IMR-90 (cell line): ENCODE measurements around the gene TAS2R1. TPM values are rescaled to one million over a fixed set of nuclear protein-coding genes. Genes with fewer than 3 reads are reported as not detected.

Source experiments
- ATAC-seq: fragments of 200-7000 bp; cut with Tn5 transposase; 2 replicates; pipeline ENCODE4 v1.9.1; 2020; ENCODE audit warnings: low read depth, mild to moderate bottlenecking, moderate library complexity
- BruUV-seq: library from RNA; stranded (reverse); fragments of 400-500 nt; replicated peaks from 2 replicates; lab custom pipeline; 2021; lab: Mats Ljungman, UMichigan
- CTCF ChIA-PET: fragments of 300-600 bp; formaldehyde crosslinking; extraction: SDS; loops from one replicate; lab custom pipeline; 2021; ENCODE audit warnings: antibody characterized with exemption; lab: Yijun Ruan, JAX
- POLR2A ChIA-PET: fragments of 300-600 bp; sonication (Branson Sonifier 250); formaldehyde crosslinking; loops from one replicate; lab custom pipeline; 2022; ENCODE audit warnings: antibody characterized with exemption; ENCODE audit not compliant: unreplicated experiment; lab: Charles Lee
- DNase-seq: peaks from one replicate; pipeline ENCODE4 v3.0.0; 2013
- H2AFZ ChIP-seq: replicated peaks from 2 replicates; pipeline ENCODE3; 2013; ENCODE audit warnings: low read length, mild to moderate bottlenecking; ENCODE audit not compliant: poor library complexity
- H2AK5ac ChIP-seq: 2 replicates; pipeline ENCODE4 v1.6.1; 2013; ENCODE audit warnings: low read depth, low read length, inconsistent platforms
- H2AK9ac ChIP-seq: replicated peaks from 2 replicates; pipeline ENCODE3; 2013; ENCODE audit warnings: mild to moderate bottlenecking, low read depth, low read length, moderate library complexity; ENCODE audit not compliant: poor library complexity
- H2BK120ac ChIP-seq: 2 replicates; pipeline ENCODE4 v1.6.1; 2013; ENCODE audit warnings: low read depth, low read length, inconsistent platforms
- H2BK15ac ChIP-seq: 3 replicates; pipeline ENCODE4 v1.6.1; 2013; ENCODE audit warnings: low read depth, low read length, inconsistent platforms
- H2BK20ac ChIP-seq: 2 replicates; pipeline ENCODE4 v1.6.1; 2013; ENCODE audit warnings: low read depth, mild to moderate bottlenecking, inconsistent platforms, low read length, moderate library complexity
- H2BK5ac ChIP-seq: 2 replicates; pipeline ENCODE4 v1.6.1; 2013; ENCODE audit warnings: mild to moderate bottlenecking, low read depth, low read length, inconsistent platforms; ENCODE audit not compliant: poor library complexity, severe bottlenecking
- H3K14ac ChIP-seq: replicated peaks from 2 replicates; pipeline ENCODE4 v1.6.1; 2013; ENCODE audit warnings: low read depth, low read length, inconsistent platforms
- H3K18ac ChIP-seq: 2 replicates; pipeline ENCODE4 v1.6.1; 2013; ENCODE audit warnings: low read depth, low read length, control low read depth
- H3K23ac ChIP-seq: 2 replicates; pipeline ENCODE4 v1.6.1; 2013; ENCODE audit warnings: low read depth, low read length, inconsistent platforms
- H3K27ac ChIP-seq: 2 replicates; pipeline ENCODE4 v1.5.1; 2013; ENCODE audit warnings: mild to moderate bottlenecking, control low read depth, low read length; ENCODE audit not compliant: insufficient read depth
- H3K27me3 ChIP-seq: 2 replicates; pipeline ENCODE4 v1.6.1; 2013; ENCODE audit warnings: low read length; ENCODE audit not compliant: control insufficient read depth, insufficient read depth
- H3K36me3 ChIP-seq: 2 replicates; pipeline ENCODE4 v1.6.1; 2013; ENCODE audit warnings: low read length, mixed read lengths; ENCODE audit not compliant: control insufficient read depth, insufficient read depth
- H3K4ac ChIP-seq: 2 replicates; pipeline ENCODE4 v1.6.1; 2013; ENCODE audit warnings: low read depth, low read length, inconsistent platforms
- H3K4me1 ChIP-seq: 2 replicates; pipeline ENCODE4 v1.6.1; 2013; ENCODE audit warnings: low read length, mixed read lengths; ENCODE audit not compliant: control insufficient read depth, insufficient read depth
- H3K4me2 ChIP-seq: 2 replicates; pipeline ENCODE4 v1.6.1; 2013; ENCODE audit warnings: low read depth, mild to moderate bottlenecking, control low read depth, low read length, moderate library complexity
- H3K4me3 ChIP-seq: 2 replicates; pipeline ENCODE4 v1.5.1; 2013; ENCODE audit warnings: low read depth, mild to moderate bottlenecking, control low read depth, low read length, moderate library complexity; ENCODE audit not compliant: insufficient read depth
- H3K56ac ChIP-seq: 2 replicates; pipeline ENCODE4 v1.6.1; 2013; ENCODE audit warnings: low read length, inconsistent platforms; ENCODE audit not compliant: insufficient read depth; ENCODE audit errors: extremely low read depth
- H3K79me1 ChIP-seq, 2 experiments: 2 replicates each; pipeline ENCODE4 v1.6.1; 2013; ENCODE audit warnings: low read length in 2 of 2, inconsistent platforms in 1 of 2, low read depth in 1 of 2
- H3K9ac ChIP-seq: 2 replicates; pipeline ENCODE4 v1.6.1; 2013; ENCODE audit warnings: low read depth, low read length, control low read depth
- H3K9me1 ChIP-seq: 2 replicates; pipeline ENCODE4 v1.6.1; 2013; ENCODE audit warnings: low read length, inconsistent platforms; ENCODE audit not compliant: insufficient read depth
- H3K9me3 ChIP-seq: 2 replicates; pipeline ENCODE4 v1.6.1; 2013; ENCODE audit warnings: low read length; ENCODE audit not compliant: control insufficient read depth, insufficient read depth
- H4K20me1 ChIP-seq: 2 replicates; pipeline ENCODE4 v1.6.1; 2013; ENCODE audit warnings: low read length, inconsistent platforms; ENCODE audit not compliant: insufficient read depth
- H4K5ac ChIP-seq: 2 replicates; pipeline ENCODE4 v1.6.1; 2013; ENCODE audit warnings: mild to moderate bottlenecking, low read depth, low read length, control low read depth
- H4K8ac ChIP-seq, 2 experiments: 2 replicates each; pipeline ENCODE4 v1.6.1; 2013; ENCODE audit warnings: low read depth in 2 of 2, low read length in 2 of 2, control low read depth in 1 of 2, inconsistent platforms in 1 of 2
- H4K91ac ChIP-seq: 2 replicates; pipeline ENCODE4 v1.6.1; 2013; ENCODE audit warnings: low read depth, low read length, inconsistent platforms; ENCODE audit not compliant: insufficient read depth
- BHLHE40 ChIP-seq: fragments of 150-350 bp; IDR thresholded peaks from 2 replicates; pipeline ENCODE4 v1.6.1; 2016; ENCODE audit warnings: mild to moderate bottlenecking, low read depth, low read length
- CEBPB ChIP-seq: IDR thresholded peaks from 2 replicates; pipeline ENCODE4 v1.6.1; 2012; ENCODE audit warnings: low read depth, low read length, improper control_type of control experiment
- CHD1 ChIP-seq: IDR thresholded peaks from 2 replicates; pipeline ENCODE4 v1.6.1; 2012; ENCODE audit warnings: low read depth, low read length, improper control_type of control experiment
- FOS ChIP-seq: fragments of 150-350 bp; IDR thresholded peaks from 2 replicates; pipeline ENCODE4 v1.6.1; 2016; ENCODE audit warnings: low read depth, low read length
- MAFK ChIP-seq: IDR thresholded peaks from 2 replicates; pipeline ENCODE4 v1.6.1; 2012; ENCODE audit warnings: low read depth, low read length, improper control_type of control experiment
- MXI1 ChIP-seq: IDR thresholded peaks from 2 replicates; pipeline ENCODE4 v1.6.1; 2012; ENCODE audit warnings: low read depth, mild to moderate bottlenecking, low read length, moderate library complexity, borderline replicate concordance
- NFE2L2 ChIP-seq: fragments of 150-350 bp; IDR thresholded peaks from 2 replicates; pipeline ENCODE4 v1.6.1; 2016; ENCODE audit warnings: low read depth, mild to moderate bottlenecking, low read length
- RAD21 ChIP-seq: IDR thresholded peaks from 2 replicates; pipeline ENCODE4 v1.6.1; 2012; ENCODE audit warnings: low read length, improper control_type of control experiment
- RCOR1 ChIP-seq: IDR thresholded peaks from 2 replicates; pipeline ENCODE4 v1.6.1; 2012; ENCODE audit warnings: mild to moderate bottlenecking, low read length, improper control_type of control experiment; ENCODE audit not compliant: insufficient replicate concordance
- RFX5 ChIP-seq: IDR thresholded peaks from 2 replicates; pipeline ENCODE4 v1.8.0; 2012; ENCODE audit warnings: low read depth, mild to moderate bottlenecking, low read length, moderate library complexity
- SMC3 ChIP-seq: fragments of 150-350 bp; IDR thresholded peaks from 2 replicates; pipeline ENCODE4 v1.6.1; 2016; ENCODE audit warnings: low read depth, mild to moderate bottlenecking, antibody characterized with exemption, low read length, moderate library complexity
- WGBS, 2 experiments: methylation state at CpG; one replicate each; pipeline versions ENCODE4 v1.1.5 to v1.1.7; 2013; ENCODE audit warnings: missing lambda C conversion rate in 2 of 2; ENCODE audit not compliant: insufficient read length in 1 of 2; ENCODE audit errors: extremely low coverage in 2 of 2; 5-methylcytosine and 5-hydroxymethylcytosine counted together
- dilution Hi-C: fragments of 300-500 bp; cut with HindIII; formaldehyde crosslinking; loops from one replicate; pipeline ENCODE4 v1.14.3; 2018; ENCODE audit warnings: low sequenced_read_pairs; ENCODE audit not compliant: unreplicated experiment
- in situ Hi-C: fragments of 300-500 bp; cut with MboI; formaldehyde crosslinking; loops from 3 replicates; pipeline ENCODE4 v1.14.3; 2019; ENCODE audit warnings: low sequenced_read_pairs, inconsistent platforms, mixed read lengths
- intact Hi-C: fragments of 100-400 bp; cut with micrococcal nuclease; formaldehyde crosslinking; loops from 2 replicates; pipeline ENCODE4 v1.10.0; 2022
- polyA plus RNA-seq, 3 experiments: library from polyadenylated mRNA; depleted of rRNA; stranded (reverse); fragments of >200 nt; gene quantifications; 2 replicates each; pipeline ENCODE4 v1.2.3, GENCODE V29; 2012; ENCODE audit warnings: low replicate concordance in 1 of 3
- total RNA-seq: library from RNA; depleted of rRNA; stranded (reverse); fragments of >200 nt; gene quantifications from 2 replicates; pipeline ENCODE4 v1.2.3, GENCODE V29; 2012

TAS2R1 gene
- total and polyA plus RNA-seq, 2 of the 4 experiments (the other 2 are of a cell fraction): not detected

DNA sequence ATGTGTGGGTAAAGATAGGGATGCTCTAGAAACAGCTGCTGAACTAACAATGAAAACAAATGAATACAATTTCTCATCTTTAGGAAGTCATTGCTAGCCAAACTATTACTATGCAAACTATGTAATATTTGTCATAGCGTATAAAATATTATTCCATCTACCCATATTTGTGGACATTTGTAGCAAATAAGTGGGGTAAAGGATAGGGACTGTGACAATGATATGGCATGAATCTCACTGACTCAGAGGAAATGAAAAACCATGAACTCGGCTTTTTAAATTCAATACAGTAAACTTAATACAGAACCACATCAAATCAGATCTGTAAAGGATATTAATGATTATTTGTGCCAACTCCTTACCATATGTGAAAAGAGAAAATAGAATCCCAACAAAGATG, 16.7 kb upstream of the TAS2R1 start:
- no peaks in the 10 kb centered on the region for H3K4me1 ChIP-seq
- no peak overlapping the region for H4K91ac ChIP-seq
- H3K4me3 ChIP-seq: no peak overlapping the region
- intact Hi-C loops: no loop called here
- no peak overlapping the region for H3K18ac ChIP-seq
- H2BK120ac ChIP-seq: no peak overlapping the region
- H3K27ac ChIP-seq: no peak overlapping the region
- no peak for TF ChIP-seq SMC3
- no peak for TF ChIP-seq FOS
- TF ChIP-seq CHD1: no peak
- TF ChIP-seq CEBPB: no peak
- no peak for TF ChIP-seq MAFK
- TF ChIP-seq BHLHE40: no peak
- TF ChIP-seq RFX5: no peak
- TF ChIP-seq MXI1: no peak
- TF ChIP-seq RAD21: no peak
- TF ChIP-seq RCOR1: no peak
- TF ChIP-seq NFE2L2: no peak
- no peak overlapping the region for H2BK20ac ChIP-seq
- no peak overlapping the region for H2BK15ac ChIP-seq
- BruUV-seq: no TSS peak
- H3K27me3 ChIP-seq: no peaks in the 10 kb centered on the region
- ChIA-PET POLR2A (no interaction called here), CTCF (no interaction called here)
- no CpG with 5 or more reads among the region's 2 CpGs for WGBS, 2 experiments
- H4K5ac ChIP-seq: no peak overlapping the region
- no peaks in the 10 kb centered on the region for H3K36me3 ChIP-seq
- H3K9me1 ChIP-seq: no peaks in the 10 kb centered on the region
- no peak overlapping the region for H3K14ac ChIP-seq
- ATAC-seq: no peak
- H2AK9ac ChIP-seq: no peak overlapping the region
- H3K9ac ChIP-seq: no peak overlapping the region
- H4K20me1 ChIP-seq: no peaks in the 10 kb centered on the region
- no peak for DNase-seq
- in situ Hi-C loops: no loop called here
- no peak overlapping the region for H2AFZ ChIP-seq
- no peak overlapping the region for H2AK5ac ChIP-seq
- H3K23ac ChIP-seq: no peak overlapping the region
- H3K56ac ChIP-seq: no peak overlapping the region
- H3K4me2 ChIP-seq: no peak overlapping the region
- H3K9me3 ChIP-seq: no peaks in the 10 kb centered on the region
- H3K79me1 ChIP-seq: no peaks in the 10 kb centered on the region
- H3K4ac ChIP-seq: no peak overlapping the region
- dilution Hi-C loops: no loop called here
- no peak overlapping the region for H4K8ac ChIP-seq
- H2BK5ac ChIP-seq: no peak overlapping the region
